Measurements from ENCODE around the gene OR52E2.

DNA sequence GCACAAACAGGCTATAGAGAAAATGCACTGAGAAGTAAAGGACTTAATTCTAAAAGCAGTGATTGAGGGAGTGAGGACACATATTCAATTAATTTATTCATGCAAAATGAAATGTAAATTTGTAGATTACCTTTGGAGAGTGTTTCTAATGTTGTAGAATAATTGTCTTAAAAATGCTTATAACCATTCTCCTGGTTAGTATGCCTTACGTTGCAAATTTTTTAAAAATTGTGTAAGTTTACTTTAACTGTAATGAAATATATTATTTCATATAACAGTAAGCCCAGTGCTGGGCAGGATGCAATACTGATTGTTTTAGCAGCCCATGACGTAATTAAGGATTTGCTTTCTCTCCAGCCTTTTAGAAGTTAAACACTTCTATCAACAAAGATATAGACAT is 36.6 kb upstream of the OR52E2 start:
- TF ChIP-seq, protein P1, sequence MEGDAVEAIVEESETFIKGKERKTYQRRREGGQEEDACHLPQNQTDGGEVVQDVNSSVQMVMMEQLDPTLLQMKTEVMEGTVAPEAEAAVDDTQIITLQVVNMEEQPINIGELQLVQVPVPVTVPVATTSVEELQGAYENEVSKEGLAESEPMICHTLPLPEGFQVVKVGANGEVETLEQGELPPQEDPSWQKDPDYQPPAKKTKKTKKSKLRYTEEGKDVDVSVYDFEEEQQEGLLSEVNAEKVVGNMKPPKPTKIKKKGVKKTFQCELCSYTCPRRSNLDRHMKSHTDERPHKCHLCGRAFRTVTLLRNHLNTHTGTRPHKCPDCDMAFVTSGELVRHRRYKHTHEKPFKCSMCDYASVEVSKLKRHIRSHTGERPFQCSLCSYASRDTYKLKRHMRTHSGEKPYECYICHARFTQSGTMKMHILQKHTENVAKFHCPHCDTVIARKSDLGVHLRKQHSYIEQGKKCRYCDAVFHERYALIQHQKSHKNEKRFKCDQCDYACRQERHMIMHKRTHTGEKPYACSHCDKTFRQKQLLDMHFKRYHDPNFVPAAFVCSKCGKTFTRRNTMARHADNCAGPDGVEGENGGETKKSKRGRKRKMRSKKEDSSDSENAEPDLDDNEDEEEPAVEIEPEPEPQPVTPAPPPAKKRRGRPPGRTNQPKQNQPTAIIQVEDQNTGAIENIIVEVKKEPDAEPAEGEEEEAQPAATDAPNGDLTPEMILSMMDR (IDR thresholded peaks at IDR 0.05; ENCODE audit: borderline replicate concordance, extremely low read depth, low read length, poor library complexity, severe bottlenecking): no peak
- no peak for TF ChIP-seq EZH2 (IDR thresholded peaks at IDR 0.05; ENCODE audit: borderline replicate concordance, low read depth, low read length, severe bottlenecking)

Data from DND-41 (cell line).